Skin of body (tissue), 2 donors: ENCODE measurements around the gene RDH16. TPM values are rescaled to one million over a fixed set of nuclear protein-coding genes. Genes with fewer than 3 reads are reported as not detected.
"Not testable (repeated sequence)": the region's sequence is repeated elsewhere in the genome, so short reads cannot be mapped to it uniquely, and the experiment has no call there.

Experiments used
- DNase-seq: peaks from one replicate; lab custom pipeline; 2025; lab: John Stamatoyannopoulos, UW
- total RNA-seq: library from RNA; depleted of rRNA; stranded (reverse); fragments of >200 nt; gene quantifications from one replicate; pipeline ENCODE4 v1.2.3, GENCODE V29; 2014

RDH16 gene
- total RNA-seq, 1 donor from 2014 or later = 0.69 TPM

DNA sequence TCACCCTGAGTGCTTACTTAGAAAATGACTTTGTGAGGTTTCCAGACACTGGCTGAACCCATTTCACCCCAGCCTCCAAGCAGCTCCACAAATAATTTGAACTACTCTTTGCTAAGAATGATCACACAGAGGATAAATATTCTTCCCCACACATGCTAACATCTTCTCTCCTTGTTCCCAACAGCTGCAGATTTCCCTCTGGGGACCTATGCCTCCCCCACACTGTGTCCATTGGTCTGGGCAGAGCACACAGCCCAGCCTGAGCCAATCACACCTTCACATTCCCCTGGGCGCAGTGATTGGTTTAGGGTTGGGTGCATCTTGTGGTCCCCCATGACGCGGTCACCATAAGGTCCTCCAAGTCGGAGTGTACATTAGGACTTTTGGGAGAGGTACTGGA lies 30.1 kb downstream of the RDH16 start:
- DNase-seq = no peak

DNA sequence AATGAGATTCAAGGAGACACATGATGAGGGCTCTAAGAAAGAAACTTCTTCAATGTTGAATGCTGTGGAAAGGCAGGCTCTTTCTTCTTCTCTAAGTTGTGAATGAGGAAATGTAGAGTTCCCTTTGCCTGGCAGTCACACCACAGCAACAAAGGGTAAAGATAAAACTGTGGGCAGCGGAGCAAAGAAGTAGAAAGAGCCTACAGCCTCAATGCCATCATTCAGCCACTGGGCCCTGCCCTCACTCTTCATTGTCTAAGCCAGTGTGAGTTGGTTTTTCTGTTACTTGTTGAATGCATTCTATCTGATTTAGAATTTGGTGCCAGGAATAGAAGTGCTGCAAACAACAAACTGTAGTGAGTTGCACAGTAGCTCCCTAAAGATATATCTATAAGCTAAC lies 35.4 kb downstream of the RDH16 start:
- DNase-seq = no peak

DNA sequence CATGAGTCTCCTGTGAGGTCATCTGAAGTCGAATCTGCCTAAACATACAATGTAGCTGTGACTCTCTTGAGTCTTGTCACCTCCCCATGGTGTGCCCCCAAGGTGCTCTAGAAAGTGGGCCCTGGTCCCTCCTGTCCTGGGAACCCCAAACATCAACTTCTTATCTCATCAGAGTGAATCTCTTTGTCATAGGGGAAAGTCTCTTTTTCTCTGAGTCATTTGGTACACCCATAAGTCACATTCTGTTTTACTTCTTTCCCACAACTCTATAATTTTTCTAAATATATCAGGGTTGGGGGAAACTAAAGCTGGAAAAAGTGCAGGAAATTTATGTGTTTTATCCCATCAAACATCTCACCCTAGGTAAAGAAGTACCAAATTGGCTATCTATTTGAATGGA lies 36.1 kb downstream of the RDH16 start:
- DNase-seq = no peak

DNA sequence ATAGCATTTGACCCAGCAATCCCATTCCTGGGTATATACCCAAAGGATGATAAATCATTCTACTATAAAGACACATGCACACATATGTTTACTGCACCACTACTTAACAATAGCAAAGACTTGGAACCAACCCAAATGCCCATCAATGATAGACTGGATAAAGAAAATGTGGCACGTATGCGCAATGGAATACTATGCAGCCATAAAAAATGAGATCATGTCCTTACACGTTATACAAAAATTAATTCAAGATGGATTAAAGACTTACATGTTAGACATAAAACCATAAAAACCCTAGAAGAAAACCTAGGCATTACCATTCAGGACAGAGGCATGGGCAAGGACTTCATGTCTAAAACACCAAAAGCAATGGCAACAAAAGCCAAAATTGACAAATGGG lies 39.3 kb downstream of the RDH16 start:
- DNase-seq = not testable (repeated sequence)

DNA sequence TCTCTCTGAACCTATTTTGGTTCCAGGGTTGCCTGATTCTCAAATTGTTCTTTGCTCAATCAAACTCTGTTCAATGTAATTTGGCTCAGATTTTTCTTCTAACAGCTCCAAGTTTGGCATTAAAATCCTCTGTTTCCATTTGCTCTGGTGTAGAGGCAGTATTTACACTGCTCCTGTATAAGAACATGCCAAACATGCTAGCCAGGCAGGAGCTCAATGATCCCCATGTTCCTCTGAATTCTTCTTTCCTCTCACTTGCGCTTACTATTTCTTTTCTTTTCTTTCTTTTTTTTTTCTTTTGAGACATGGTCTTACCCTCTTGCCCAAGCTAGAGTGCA lies 40.4 kb downstream of the RDH16 start:
- DNase-seq = no peak

DNA sequence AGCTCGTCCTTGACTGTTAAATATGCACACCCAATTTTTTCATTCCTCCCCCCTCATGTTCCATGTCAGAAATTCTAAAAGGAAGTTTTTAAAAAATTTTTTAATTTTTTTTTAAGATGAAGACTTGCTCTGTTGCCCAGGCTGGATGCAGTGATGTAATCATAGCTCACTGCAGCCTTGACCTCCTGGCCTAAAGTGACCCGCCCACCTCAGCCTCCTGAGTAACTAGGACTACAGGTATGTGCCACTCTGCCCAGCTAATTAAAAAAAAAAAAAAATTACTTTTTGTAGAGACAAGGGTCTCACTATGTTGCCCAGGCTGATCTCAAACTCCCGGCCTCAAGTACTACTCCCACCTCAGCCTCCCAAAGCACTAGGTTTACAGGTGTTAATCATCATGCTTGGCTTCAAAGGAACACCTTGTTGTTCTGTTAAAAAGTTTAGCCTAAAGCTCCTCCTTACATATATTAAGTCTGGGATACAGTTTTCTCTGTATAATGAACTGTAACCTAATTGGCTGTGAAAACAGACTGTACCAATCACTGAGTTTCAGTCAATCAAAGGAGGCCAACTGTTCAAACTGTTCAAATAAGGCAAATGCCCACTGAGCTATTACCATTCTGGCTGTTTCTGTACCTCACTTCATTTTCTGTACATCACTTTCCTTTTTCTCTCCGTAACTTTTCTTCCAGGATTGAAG lies 41.0 kb downstream of the RDH16 start:
- no peak for DNase-seq

DNA sequence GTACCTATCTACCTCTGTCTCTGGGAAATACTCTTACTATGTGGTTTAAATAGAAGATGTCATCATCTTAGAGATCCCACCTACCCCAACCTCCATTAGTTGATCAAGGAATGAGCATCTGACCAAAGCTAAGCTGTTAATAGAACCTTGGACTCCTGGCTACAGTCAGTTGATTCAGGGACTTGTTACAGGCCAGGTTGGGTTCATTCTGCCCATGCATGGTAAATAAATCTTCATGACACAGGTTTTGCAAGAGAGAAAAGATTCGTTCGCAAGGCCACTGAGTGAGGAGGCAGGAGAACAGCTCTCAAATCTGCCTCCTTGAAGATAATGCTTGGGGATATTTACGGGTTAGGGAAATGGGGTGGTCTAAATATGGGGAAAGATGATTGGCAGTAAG lies 42.7 kb downstream of the RDH16 start:
- no peak for DNase-seq

DNA sequence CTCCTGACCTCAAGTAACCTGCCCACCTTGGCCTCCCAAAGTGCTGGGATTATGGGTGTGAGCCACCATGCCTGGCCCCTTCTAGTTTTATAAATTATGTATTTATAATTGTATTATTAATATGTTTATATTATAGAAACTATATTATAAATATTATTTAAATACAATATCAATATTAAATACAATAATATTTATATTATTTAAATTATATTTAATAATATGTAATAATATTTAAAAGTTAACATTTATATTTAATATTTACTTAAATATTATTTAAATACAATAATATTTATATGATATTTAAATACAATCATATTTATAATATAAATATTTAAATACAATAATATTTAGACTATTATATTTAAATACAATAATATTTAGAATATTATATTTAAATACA lies 43.2 kb downstream of the RDH16 start:
- DNase-seq = no peak

DNA sequence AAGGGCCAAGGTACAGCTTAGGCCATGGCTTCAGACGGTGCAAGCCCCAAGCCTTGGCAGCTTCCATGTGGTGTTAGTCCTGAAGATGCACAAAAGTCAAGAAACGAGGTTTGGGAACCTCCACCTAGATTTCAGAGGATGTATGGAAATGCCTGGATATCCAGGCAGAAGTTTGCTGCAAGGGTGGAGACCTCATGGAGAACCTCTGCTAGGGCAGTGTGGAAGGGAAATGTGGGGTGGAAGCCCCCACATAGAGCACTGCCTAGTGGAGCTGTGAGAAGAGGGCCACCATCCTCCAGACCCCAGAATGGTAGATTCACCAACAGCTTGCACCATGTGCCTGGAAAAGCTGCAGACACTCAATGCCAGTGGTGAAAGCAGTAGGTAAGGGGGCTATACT lies 48.0 kb downstream of the RDH16 start:
- DNase-seq = not testable (repeated sequence)

DNA sequence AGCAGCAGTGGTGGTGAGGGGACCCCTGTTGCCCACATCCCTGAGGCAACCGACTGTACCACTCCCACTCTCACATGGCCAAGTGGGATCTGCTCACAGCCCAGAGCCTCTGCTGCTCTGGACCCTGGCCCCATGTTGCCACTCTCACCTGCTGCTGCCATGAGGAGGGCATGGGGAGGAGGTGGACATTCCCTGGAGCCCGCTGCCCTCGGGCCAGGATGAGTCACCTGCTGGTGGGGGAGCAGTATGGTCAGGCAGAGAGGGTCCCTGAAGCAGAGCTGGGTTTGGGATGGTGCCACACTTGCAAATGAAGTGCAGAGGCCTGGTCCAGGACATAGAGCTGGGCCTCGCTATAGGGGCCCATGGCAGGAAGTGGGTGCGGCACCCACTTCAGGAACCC lies 49.3 kb downstream of the RDH16 start:
- DNase-seq = no peak

DNA sequence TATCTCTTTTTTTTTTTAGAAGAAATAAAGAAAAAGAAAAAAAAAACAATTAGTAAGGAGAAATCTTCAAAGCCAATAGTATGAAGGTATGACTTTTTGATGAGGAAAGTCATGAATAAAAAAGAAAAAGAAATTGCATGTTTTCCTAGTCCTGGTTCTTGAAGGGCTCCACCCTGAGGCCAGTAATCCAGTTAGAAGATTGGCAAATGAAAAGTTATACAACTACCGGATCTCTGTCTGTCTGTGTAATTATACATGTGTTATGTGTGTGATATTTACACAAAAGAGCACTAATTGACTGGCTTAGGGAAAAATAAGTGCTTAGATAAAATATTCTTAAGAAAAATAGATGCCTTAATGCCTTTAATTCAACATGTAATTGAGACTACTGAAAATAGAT lies 51.6 kb downstream of the RDH16 start:
- no peak for DNase-seq

DNA sequence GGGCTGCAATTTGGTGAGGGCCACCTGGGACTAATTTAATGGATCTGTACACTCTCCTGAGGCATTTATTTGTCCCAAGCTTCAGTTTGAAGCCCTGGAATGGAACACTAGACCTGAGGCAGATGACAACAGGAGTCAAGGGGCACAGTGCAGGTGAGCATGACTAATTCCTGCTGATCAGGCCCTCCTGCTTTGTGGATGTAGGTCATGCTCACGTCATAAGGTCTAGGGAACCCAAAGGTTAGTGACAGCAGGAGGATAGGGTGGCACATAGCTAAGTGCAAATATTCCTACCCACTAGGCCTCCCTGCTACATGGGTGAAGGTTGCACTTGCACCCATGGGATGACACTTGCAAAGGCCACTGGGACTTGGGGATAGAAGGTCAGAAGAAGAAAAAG lies 54.0 kb downstream of the RDH16 start:
- DNase-seq = no peak

Other genes starting within 250 kb of the RDH16 start
- 1,216 TPM for gene NACA, start 232.3 kb downstream of the RDH16 start, total RNA-seq
- 12.2 TPM for gene PRIM1, start 205.3 kb downstream of the RDH16 start, total RNA-seq
- gene HSD17B6, start 194.3 kb downstream of the RDH16 start, total RNA-seq = 0.20 TPM
- gene SDR9C7, start 23.2 kb downstream of the RDH16 start, total RNA-seq = 7.1 TPM
- gene ZBTB39, start 48.9 kb upstream of the RDH16 start, total RNA-seq = 4.8 TPM
- gene TAC3, start 58.9 kb upstream of the RDH16 start, total RNA-seq = not detected
- gene MYO1A, start 92.5 kb upstream of the RDH16 start, total RNA-seq = 0.69 TPM
- 12.5 TPM for gene NEMP1, start 121.2 kb upstream of the RDH16 start, total RNA-seq
- gene NAB2, start 131.5 kb upstream of the RDH16 start, total RNA-seq = 35.7 TPM
- 82.7 TPM for gene STAT6, start 153.8 kb upstream of the RDH16 start, total RNA-seq
- 149 TPM for gene LRP1, start 170.9 kb upstream of the RDH16 start, total RNA-seq
- not detected for gene LRP1-AS, start 190.0 kb upstream of the RDH16 start, total RNA-seq